Activated CD4-positive, alpha-beta T cell treated with anti-CD3 and anti-CD28 coated beads for 36 hours (primary cell): ENCODE results near the gene G6PD. TPM values are rescaled to one million over a fixed set of nuclear protein-coding genes. Genes with fewer than 3 reads are reported as not detected.
"Not testable (repeated sequence)": the region's sequence is repeated elsewhere in the genome, so short reads cannot be mapped to it uniquely, and the experiment has no call there.

Source experiments
- ATAC-seq: fragments of 200-7000 bp; cut with Tn5 transposase; one replicate; pipeline ENCODE4 v1.10.0; 2021; ENCODE audit warnings: mild to moderate bottlenecking, moderate library complexity
- CTCF ChIA-PET: fragments of 350-600 bp; sonication (Branson Sonifier 250); formaldehyde crosslinking; loops from one replicate; lab custom pipeline; 2021; ENCODE audit warnings: antibody characterized with exemption; lab: Charles Lee
- POLR2A ChIA-PET: fragments of 350-600 bp; sonication (Branson Sonifier 250); formaldehyde crosslinking; loops from one replicate; lab custom pipeline; 2021; ENCODE audit warnings: antibody characterized with exemption, inconsistent platforms; lab: Charles Lee
- DNase-seq: peaks from one replicate; pipeline ENCODE4 v3.0.0-alpha.2; 2020
- H3K27ac Mint-ChIP-seq: one replicate; pipeline ENCODE4 v1.8.0; 2021; ENCODE audit warnings: mixed read lengths
- H3K27me3 Mint-ChIP-seq: one replicate; pipeline ENCODE4 v1.8.0; 2021; ENCODE audit warnings: mixed read lengths
- H3K36me3 Mint-ChIP-seq: one replicate; pipeline ENCODE4 v1.8.0; 2021; ENCODE audit warnings: low read depth, mixed read lengths
- H3K4me1 Mint-ChIP-seq: one replicate; pipeline ENCODE4 v1.8.0; 2021; ENCODE audit warnings: mixed read lengths
- H3K4me3 Mint-ChIP-seq: one replicate; pipeline ENCODE4 v1.8.0; 2021; ENCODE audit warnings: mild to moderate bottlenecking, moderate library complexity, mixed read lengths
- H3K9me3 Mint-ChIP-seq: one replicate; pipeline ENCODE4 v1.8.0; 2021; ENCODE audit warnings: low read depth, mixed read lengths
- intact Hi-C, 2 experiments: fragments of 100-400 bp; cut with DNase I in 1 of 2; cut with micrococcal nuclease in 1 of 2; formaldehyde crosslinking; loops; one replicate each; pipeline versions ENCODE4 v1.14.2 to v1.15.1; 2022 to 2024; cut with DNase I, micrococcal nuclease
- total RNA-seq, 2 experiments: library from RNA; stranded (reverse); gene quantifications; one replicate each; pipeline ENCODE4 v1.2.3, GENCODE V29; 2021

G6PD gene
- total RNA-seq, 2 experiments from 2014 or later = 63.1 to 72.5 TPM

DNA sequence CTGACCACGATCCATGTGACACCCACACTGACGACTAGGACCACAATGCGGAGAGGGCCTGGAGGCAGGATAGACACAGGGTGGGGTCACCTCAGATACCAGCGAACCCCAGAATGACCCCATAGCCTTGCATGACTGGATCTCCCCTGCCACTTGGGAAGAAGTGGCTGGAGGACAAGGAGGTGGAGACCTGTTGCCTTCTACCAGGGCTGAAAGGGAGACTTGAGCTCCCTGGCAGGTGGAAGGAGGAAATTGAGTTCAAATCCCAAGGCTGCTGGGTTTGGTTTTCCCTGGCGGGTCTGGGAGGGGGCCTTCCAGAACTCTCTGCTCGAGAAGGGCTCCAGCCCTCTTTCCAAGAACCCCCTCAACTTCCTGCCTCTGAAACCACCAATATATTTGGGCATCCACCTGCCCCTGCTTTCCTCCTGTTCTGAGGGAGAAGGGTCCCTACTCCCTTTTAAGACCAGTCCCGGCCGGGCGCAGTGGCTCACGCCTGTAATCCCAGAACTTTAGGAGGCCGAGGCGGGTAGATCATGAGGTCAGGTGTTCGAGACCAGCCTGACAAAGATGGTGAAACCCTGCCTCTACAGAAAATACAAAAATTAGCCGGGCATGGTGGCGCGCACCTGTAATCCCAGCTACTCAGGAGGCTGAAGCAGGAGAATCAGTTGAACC, 33.6 kb downstream of the G6PD start:
- POLR2A ChIA-PET = no interaction called here
- H3K36me3 Mint-ChIP-seq = peaks cover 31% of the 10 kb centered on the region
- no peak overlapping the region for H3K27ac Mint-ChIP-seq
- no peak for ATAC-seq
- no peak for DNase-seq
- H3K4me3 Mint-ChIP-seq = no peak overlapping the region
- intact Hi-C loops = no loop called here
- H3K4me1 Mint-ChIP-seq = peaks cover 34% of the 10 kb centered on the region
- CTCF ChIA-PET = no interaction called here
- H3K9me3 Mint-ChIP-seq = no peaks in the 10 kb centered on the region
- H3K27me3 Mint-ChIP-seq = no peaks in the 10 kb centered on the region

DNA sequence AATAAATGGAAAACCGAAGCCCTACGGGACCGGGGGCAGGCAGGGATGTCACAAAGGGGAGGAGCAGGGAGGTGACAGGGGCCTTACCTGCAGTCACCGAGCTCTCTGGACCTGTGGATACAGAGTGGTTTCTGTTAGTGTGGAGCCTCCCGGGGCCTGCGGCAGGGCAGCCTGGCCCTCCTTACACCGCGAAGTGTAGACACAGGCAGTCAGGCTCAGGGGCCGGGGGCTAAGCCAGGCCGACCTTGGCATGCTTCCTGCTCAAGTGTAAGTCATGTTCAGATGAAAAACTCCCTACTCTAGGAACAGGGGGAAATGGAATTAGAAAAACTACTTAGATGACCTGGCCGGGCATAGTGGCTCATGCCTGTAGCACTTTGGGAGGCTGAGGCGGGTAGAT, 34.9 kb downstream of the G6PD start:
- CTCF ChIA-PET = no interaction called here
- no peak for ATAC-seq

DNA sequence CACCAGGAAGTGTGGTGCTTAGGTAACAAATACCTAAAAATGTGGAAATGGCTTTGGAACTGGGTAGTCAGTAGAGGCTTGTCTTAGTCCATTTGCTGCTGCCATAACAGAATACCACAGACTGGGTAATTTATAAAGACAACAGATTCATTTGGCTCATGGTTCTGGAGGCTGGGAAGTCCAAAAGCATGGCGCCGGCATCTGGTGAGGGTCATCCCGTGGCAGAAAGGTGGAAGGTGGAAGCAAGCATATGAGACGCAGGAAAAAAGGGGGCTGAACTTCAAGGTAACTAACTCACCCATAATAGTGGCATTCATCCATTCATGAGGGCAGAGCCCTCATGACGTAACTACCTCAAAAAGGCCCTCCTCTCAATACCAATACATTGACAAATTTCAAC, 37.2 kb downstream of the G6PD start:
- Mint-ChIP-seq H3K9me3 (no peaks in the 10 kb centered on the region), H3K4me1 (peaks cover 23% of the 10 kb centered on the region), H3K36me3 (peaks cover 31% of the 10 kb centered on the region), H3K27ac (no peak overlapping the region), H3K4me3 (no peak overlapping the region), H3K27me3 (no peaks in the 10 kb centered on the region)
- ATAC-seq = no peak
- intact Hi-C loops = no loop called here
- DNase-seq = no peak
- POLR2A ChIA-PET = no interaction called here
- CTCF ChIA-PET = no interaction called here

More for the DNA sequence above, 34.9 kb downstream of the G6PD start:
- intact Hi-C loops = no loop called here
- Mint-ChIP-seq H3K4me3 (no peak overlapping the region), H3K27ac (peak overlapping the region; percentile 31), H3K4me1 (peaks cover 33% of the 10 kb centered on the region), H3K27me3 (no peaks in the 10 kb centered on the region), H3K36me3 (peaks cover 32% of the 10 kb centered on the region), H3K9me3 (no peaks in the 10 kb centered on the region)
- POLR2A ChIA-PET = no interaction called here
- DNase-seq = no peak

DNA sequence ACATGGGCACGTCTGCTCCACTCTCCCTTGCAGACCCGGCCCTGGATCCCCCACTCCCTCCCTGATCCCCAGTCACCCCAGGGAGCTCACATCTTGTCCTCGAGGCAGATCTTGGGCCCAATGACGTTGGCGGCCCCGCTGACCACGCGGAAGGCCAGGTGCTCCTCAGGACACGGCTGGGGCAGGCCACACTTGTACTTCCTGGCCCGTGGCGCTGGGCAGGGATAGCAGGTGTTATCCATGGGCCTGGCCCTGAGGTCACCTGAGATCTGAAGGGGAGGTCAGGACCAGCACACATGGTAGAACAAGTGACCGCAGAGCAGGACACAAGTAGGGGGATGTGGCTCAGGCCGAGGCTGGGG, 38.3 kb downstream of the G6PD start:
- Mint-ChIP-seq H3K27ac (no peak overlapping the region), H3K4me3 (no peak overlapping the region), H3K27me3 (no peaks in the 10 kb centered on the region), H3K4me1 (peaks cover 16% of the 10 kb centered on the region), H3K9me3 (no peaks in the 10 kb centered on the region), H3K36me3 (peaks cover 27% of the 10 kb centered on the region)
- CTCF ChIA-PET = interaction anchor here (0.6 kb wide), 1 partner anchor 9 kb away, joined by 3 read pairs; no protein-coding TSS in a partner anchor
- POLR2A ChIA-PET = no interaction called here
- ATAC-seq (no peak), DNase-seq (no peak)
- intact Hi-C loops = no loop called here

DNA sequence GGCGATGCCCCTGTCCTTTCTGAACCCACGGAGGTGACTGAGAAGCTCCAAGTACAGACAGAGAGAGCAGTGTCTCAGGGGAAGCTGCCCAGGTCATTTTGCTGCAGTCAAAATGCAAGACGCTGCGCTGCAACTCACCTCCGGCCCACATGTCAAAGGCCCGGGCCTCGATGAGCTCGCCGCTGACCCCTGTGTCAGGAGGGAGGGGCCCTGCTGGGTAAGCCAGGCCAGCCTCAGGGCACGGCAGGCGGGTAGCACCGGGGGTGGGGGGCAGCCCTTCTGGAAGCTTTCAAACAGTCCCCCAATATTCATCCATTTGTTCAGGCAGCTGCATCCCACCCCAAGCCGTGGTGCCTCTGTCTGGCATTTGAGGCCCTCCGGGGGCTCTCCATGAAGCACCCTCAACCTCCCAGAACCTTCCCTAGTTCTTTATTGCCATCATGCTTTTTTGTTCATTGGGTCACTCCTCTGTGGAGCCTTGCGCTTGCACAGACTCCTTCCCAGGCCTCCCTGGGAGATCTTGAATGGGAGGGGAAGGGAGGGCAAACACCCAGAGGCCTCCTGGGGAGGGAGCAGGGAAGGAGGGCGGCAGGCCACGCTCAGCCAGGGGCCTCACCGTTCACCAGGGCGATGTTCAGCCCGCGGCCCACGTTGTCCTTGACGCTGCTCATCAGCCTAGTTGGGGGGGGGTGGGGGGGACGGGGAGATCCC, 38.8 kb downstream of the G6PD start:
- H3K9me3 Mint-ChIP-seq = no peaks in the 10 kb centered on the region
- peaks cover 27% of the 10 kb centered on the region for H3K36me3 Mint-ChIP-seq
- no peak overlapping the region for H3K27ac Mint-ChIP-seq
- DNase-seq (no peak), ATAC-seq (no peak)
- CTCF ChIA-PET = interaction anchor here (0.6 kb wide), 1 partner anchor 10 kb away, joined by 3 read pairs; no protein-coding TSS in a partner anchor
- intact Hi-C loops = no loop called here
- POLR2A ChIA-PET = no interaction called here
- H3K4me3 Mint-ChIP-seq = no peak overlapping the region
- H3K4me1 Mint-ChIP-seq = peaks cover 15% of the 10 kb centered on the region
- no peaks in the 10 kb centered on the region for H3K27me3 Mint-ChIP-seq

DNA sequence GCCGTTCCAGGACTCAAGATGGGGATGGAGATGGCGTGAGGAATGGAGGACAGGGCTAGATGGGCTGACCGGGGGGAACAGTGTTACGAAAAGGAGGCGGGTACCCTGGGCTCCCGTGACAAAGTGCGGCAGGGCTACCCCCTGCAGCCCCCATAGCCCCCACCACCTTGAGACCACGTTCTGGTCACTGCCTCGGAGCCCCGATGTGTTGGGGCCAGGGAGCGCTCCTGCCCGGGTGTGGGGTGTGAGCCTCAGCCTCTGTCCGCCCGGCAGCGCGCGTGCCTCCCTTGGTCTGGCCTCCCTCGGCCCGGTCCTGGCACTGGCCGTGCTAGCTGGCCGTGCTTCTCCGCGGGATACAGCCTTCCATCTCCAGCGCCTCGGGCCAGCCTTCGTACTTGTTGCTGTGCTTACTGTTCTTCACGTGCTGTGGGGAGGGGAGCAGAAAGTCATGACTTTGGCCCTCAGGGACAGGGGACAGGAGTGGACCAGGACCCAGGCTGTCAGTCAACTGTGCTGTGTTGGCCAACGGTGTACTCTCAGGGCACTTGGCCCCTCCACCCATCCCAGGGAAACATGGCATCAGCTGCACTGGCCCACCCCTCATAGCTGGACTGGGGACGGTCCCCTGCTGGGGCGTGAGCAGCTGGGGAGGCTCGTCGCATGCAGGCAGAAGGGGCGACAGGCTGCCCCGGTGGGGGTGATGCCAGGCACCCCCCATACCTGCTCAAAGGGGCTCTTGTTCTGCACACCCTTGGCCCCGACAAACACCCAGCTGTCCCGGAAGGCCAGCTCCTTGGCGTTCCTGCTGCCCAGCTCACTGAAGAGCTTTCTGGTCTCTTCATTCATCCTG, 39.9 kb downstream of the G6PD start:
- POLR2A ChIA-PET = no interaction called here
- intact Hi-C loops = no loop called here
- Mint-ChIP-seq H3K27me3 (no peaks in the 10 kb centered on the region), H3K9me3 (no peaks in the 10 kb centered on the region), H3K27ac (no peak overlapping the region), H3K4me3 (no peak overlapping the region), H3K36me3 (peaks cover 27% of the 10 kb centered on the region), H3K4me1 (peaks cover 8% of the 10 kb centered on the region)
- CTCF ChIA-PET = no interaction called here
- DNase-seq = no peak
- ATAC-seq = no peak

DNA sequence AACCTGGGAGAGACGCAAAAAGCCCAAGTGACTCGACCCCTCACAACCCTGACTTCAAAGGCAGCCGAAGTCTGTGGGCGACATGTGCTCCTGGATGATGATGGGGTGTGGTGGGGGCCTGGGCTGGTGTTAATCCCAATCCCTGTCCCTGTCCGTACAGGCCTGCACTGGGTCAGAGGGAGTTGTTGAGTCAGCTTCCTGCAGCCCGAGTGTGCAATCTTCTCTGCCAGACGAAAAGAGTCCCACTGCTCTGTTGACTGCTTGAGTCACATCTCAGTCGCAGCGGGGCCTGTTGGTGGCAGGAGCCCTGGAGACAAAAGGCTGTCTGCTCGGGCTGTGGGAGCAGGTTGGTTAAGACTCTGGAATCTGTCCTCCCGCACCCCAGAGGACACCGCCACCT, 40.9 kb downstream of the G6PD start:
- Mint-ChIP-seq H3K27me3 (no peaks in the 10 kb centered on the region), H3K4me1 (no peaks in the 10 kb centered on the region), H3K27ac (no peak overlapping the region), H3K9me3 (no peaks in the 10 kb centered on the region), H3K36me3 (peaks cover 23% of the 10 kb centered on the region), H3K4me3 (no peak overlapping the region)
- intact Hi-C loops = no loop called here
- CTCF ChIA-PET = no interaction called here
- POLR2A ChIA-PET = no interaction called here
- ATAC-seq (no peak), DNase-seq (no peak)

DNA sequence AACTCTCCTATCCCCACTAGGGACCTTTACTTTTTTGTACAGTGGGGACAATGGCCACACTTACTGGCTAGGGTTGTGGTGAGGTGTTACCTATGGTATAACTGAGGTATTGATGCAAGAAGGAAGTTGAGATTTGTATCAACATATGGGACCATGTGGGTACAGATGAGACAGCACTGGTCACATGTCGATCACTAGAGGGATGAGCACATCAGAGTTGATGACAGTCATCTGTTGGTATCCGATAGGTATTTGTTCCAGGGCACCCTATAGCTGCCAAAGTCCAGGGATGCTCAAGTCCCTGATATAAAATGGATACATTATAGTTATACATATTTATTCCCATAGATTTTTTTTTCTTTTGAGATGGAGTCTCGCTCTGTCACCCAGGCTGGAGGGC, 43.7 kb downstream of the G6PD start:
- peaks cover 4% of the 10 kb centered on the region for H3K36me3 Mint-ChIP-seq
- no peak overlapping the region for H3K4me3 Mint-ChIP-seq
- no peaks in the 10 kb centered on the region for H3K27me3 Mint-ChIP-seq
- intact Hi-C loops = no loop called here
- DNase-seq (no peak), ATAC-seq (no peak)
- H3K9me3 Mint-ChIP-seq = no peaks in the 10 kb centered on the region
- ChIA-PET CTCF (no interaction called here), POLR2A (no interaction called here)
- no peak overlapping the region for H3K27ac Mint-ChIP-seq
- H3K4me1 Mint-ChIP-seq = no peaks in the 10 kb centered on the region

DNA sequence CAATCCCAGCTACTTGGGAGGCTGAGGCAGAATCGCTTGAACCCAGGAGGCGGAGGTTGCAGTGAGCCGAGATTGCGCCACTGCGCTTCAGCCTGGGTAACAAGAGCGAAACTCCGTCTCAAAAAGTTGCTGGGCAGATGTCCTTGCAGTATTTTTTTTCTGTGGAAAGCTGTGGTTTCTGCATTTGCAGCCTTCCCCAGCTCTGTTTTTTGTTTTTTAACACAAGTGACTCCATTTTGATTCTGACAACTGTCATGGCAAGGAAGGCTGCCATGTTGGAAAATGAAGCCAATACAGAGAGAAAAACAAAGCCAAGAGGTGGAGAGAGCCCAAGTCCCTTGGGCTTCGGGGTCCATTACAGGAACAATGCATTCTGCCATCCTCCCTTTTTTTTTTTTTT, 44.5 kb downstream of the G6PD start:
- H3K4me3 Mint-ChIP-seq = no peak overlapping the region
- peaks cover 4% of the 10 kb centered on the region for H3K36me3 Mint-ChIP-seq
- ATAC-seq (no peak), DNase-seq (no peak)
- H3K4me1 Mint-ChIP-seq = no peaks in the 10 kb centered on the region
- ChIA-PET POLR2A (interaction anchor here (0.6 kb wide), 1 partner anchor 12 kb away, joined by 3 read pairs; the partner anchor contains the start of gene SLC10A3), CTCF (interaction anchor here (0.6 kb wide), 1 partner anchor 305 kb away, joined by 3 read pairs; no protein-coding TSS in a partner anchor)
- H3K27me3 Mint-ChIP-seq = no peaks in the 10 kb centered on the region
- intact Hi-C loops = no loop called here
- no peaks in the 10 kb centered on the region for H3K9me3 Mint-ChIP-seq
- no peak overlapping the region for H3K27ac Mint-ChIP-seq

DNA sequence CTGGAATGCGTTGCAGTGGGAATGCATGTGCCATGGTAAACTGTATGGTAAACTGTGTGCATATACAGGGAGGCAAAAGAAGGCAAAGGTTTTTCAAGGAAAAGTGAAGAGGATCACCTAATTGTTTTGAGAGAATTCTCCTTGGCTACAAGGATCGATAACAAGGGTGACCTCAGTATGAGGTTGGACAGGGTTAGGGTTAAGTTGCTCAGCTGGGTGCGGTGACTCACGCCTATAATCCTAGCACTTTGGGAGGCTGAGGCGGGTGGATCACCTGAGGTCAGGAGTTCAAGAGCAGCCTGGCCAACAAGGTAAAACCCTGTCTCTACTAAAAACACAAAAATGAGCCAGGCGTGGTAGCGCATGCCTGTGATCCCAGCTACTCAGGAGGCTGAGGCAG, 45.2 kb downstream of the G6PD start:
- CTCF ChIA-PET = interaction anchor here (0.7 kb wide), 1 partner anchor 472 kb away, joined by 8 read pairs; no protein-coding TSS in a partner anchor
- H3K4me1 Mint-ChIP-seq, POLR2A ChIA-PET, H3K27ac Mint-ChIP-seq, DNase-seq, intact Hi-C loops, H3K27me3 Mint-ChIP-seq, H3K9me3 Mint-ChIP-seq, ATAC-seq, H3K4me3 Mint-ChIP-seq, H3K36me3 Mint-ChIP-seq: not testable (repeated sequence)

DNA sequence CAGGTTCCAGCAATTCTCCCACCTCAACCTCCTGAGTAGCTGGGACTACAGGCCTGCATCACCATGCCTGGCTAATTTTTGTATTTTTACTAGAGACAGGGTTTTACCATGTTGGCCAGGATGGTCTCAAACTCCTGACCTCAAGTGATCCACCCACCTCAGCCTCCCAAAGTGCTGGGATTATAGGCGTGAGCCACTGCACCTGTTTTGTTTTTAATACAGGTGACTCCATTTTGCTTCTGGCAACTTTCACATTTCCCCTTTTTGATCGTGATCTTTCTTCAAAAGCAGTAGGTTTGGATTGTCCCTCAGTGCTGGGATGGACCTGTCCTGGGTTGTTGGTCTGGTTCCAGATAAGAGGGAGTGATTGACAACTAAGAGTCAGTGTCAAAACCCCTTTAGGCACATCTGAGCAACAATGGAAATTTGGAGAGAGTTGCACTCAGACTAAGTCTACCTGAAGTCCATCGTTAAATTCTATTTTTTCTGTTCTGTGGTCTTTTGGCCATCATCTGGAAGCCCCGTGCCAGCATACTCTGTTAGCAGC, 50.0 kb downstream of the G6PD start:
- H3K9me3 Mint-ChIP-seq, H3K4me3 Mint-ChIP-seq, intact Hi-C loops, H3K4me1 Mint-ChIP-seq, H3K36me3 Mint-ChIP-seq, ATAC-seq, H3K27me3 Mint-ChIP-seq, POLR2A ChIA-PET, H3K27ac Mint-ChIP-seq, DNase-seq: not testable (repeated sequence)
- CTCF ChIA-PET = interaction anchor here (0.7 kb wide), 2 partner anchors 9 to 49 kb away, joined by 3 read pairs; no protein-coding TSS in a partner anchor
